PC-3 (cell line): ENCODE data around the gene CFD.

Experiments used
- EZH2 ChIP-seq: fragments of 300-600 bp; sonication (generic); IDR thresholded peaks from one replicate; pipeline ENCODE4 v1.6.1; 2017; ENCODE audit warnings: antibody characterized with exemption, mild to moderate bottlenecking, low read length; ENCODE audit not compliant: unreplicated experiment
- EZH2phosphoT487 ChIP-seq: fragments of 300-600 bp; sonication (generic); IDR thresholded peaks from 2 replicates; pipeline ENCODE4 v1.6.1; 2018; ENCODE audit warnings: mild to moderate bottlenecking, antibody characterized with exemption, low read length, borderline replicate concordance
- TF ChIP-seq, protein P1 (sequence below): fragments of 300-600 bp; sonication (generic); conservative IDR thresholded peaks from 2 replicates; pipeline ENCODE4 v1.5.1; 2017; ENCODE audit warnings: antibody characterized with exemption, low read depth, mild to moderate bottlenecking, low read length

DNA sequence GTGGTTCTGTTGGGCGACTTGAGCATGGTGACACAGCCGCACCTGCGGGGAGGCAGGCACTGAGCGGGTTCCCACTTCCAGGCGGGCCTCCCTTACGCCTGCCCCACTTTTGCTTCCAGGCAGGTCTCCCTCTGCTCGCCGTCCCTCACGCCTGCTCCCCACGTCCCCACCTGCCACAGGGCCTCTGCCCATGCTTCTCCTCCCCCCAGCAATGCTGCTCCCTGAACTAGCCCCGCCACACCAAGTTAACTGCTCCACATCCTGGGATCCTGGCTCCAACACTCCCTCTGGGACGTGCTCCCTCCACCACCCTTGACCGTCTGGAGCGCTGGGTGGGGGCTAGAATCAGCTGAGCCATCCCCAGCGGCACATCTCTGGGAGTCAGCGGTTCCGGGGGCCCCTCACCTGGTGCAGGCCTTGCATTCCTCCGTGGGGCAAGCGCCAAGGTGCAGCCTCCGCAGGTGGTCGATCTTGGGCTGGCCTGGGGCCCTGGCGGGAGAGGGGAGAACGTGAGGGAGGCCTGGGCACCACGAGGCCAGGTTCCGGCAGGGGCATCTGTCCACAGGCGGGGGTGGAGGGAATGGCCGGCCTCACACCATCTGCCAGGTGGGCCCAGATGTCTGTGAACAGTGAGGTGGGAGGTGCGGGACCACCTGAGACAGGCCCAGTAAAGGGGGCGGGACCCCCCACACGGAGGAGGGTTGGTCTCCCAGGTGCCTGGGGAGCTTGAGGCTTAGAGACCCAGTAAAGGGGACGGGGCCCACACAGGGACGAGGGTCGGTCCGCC, 9.2 kb downstream of the CFD start:
- TF ChIP-seq EZH2 = no peak
- TF ChIP-seq, protein P1, sequence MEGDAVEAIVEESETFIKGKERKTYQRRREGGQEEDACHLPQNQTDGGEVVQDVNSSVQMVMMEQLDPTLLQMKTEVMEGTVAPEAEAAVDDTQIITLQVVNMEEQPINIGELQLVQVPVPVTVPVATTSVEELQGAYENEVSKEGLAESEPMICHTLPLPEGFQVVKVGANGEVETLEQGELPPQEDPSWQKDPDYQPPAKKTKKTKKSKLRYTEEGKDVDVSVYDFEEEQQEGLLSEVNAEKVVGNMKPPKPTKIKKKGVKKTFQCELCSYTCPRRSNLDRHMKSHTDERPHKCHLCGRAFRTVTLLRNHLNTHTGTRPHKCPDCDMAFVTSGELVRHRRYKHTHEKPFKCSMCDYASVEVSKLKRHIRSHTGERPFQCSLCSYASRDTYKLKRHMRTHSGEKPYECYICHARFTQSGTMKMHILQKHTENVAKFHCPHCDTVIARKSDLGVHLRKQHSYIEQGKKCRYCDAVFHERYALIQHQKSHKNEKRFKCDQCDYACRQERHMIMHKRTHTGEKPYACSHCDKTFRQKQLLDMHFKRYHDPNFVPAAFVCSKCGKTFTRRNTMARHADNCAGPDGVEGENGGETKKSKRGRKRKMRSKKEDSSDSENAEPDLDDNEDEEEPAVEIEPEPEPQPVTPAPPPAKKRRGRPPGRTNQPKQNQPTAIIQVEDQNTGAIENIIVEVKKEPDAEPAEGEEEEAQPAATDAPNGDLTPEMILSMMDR = no peak
- TF ChIP-seq EZH2phosphoT487 = no peak
